BE2C (cell line): ENCODE measurements around the gene SMTNL1.
A peak's percentile ranks its signal among the peaks of the same experiment; 100 is the strongest.

ENCODE experiments used
- DNase-seq: peaks from one replicate; pipeline ENCODE4 v3.0.0-alpha.2; 2020
- H3K27me3 ChIP-seq: fragments of 250-450 bp; sonication (Bioruptor Pico); 2 replicates; pipeline ENCODE4 v1.5.1; 2020; ENCODE audit warnings: mild to moderate bottlenecking
- H3K36me3 ChIP-seq: fragments of 250-450 bp; sonication (Bioruptor Pico); 2 replicates; pipeline ENCODE4 v1.5.1; 2020; ENCODE audit warnings: mild to moderate bottlenecking
- H3K4me1 ChIP-seq: fragments of 250-450 bp; sonication (Bioruptor Pico); 2 replicates; pipeline ENCODE4 v1.5.1; 2020
- H3K4me3 ChIP-seq: 2 replicates; pipeline ENCODE4 v1.5.1; 2011; ENCODE audit warnings: low read depth, low read length
- H3K9me3 ChIP-seq: fragments of 250-450 bp; sonication (Bioruptor Pico); 2 replicates; pipeline ENCODE4 v1.5.1; 2020
- TF ChIP-seq, protein P1 (sequence below): IDR thresholded peaks from 2 replicates; pipeline ENCODE4 v1.5.1; 2012; ENCODE audit warnings: mild to moderate bottlenecking, low read depth, low read length

The SMTNL1 gene

DNA sequence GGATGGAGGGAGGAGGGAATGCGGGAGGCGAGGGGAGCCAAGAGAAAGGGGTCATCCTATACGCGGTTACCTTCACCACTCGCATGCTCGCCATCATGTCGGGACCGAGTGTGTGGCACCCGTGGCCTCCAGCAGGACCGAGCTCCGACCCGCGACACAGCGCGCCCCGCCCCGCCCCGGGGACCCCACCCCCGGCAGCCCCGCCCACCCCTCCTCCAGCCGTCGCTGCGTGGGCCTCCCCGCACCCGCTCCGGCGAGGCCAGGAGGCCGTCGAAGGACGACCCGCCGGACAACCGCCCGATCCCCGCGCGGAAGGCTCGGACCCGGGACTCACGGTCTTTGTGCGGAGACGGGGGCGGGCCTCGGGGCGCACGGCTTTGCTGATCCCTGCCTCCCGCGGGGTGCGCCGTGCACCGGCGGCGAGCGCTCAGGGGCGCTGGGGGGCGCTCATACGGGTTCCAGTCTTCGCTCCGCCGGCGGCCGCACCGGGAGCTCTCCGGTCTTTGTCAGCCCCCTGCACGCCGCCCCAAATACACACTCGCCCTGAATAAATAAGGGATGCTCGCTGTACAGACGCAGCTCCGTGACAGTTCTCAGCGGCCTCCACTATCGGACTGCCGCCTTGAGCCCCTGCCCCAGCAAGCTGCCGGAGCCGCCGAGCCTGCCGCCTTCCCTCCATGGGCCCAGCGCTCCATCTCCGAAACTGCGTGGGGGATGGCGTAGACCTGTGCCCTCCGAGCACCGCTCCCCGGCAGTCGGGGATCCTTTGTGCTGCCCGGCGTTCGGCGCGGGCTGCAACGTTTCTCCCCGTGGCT is 30.3 kb downstream of the SMTNL1 start, which contains the start of gene UBE2L6:
UBE2L6 (minus strand) TSS at position 158 of the 815 bp plus-strand sequence; CDS start at position 97, 61 bp downstream.
- Histone ChIP-seq H3K9me3 (no peaks in the 10 kb centered on the region), H3K27me3 (no peaks in the 10 kb centered on the region; the same call in 1 of the 2 replicates), H3K4me1 (no peaks in the 10 kb centered on the region), H3K36me3 (no peaks in the 10 kb centered on the region), H3K4me3 (peak within 1 kb of the TSS; percentile 54)
- DNase-seq, result peak; percentile 17
- TF ChIP-seq, protein P1, sequence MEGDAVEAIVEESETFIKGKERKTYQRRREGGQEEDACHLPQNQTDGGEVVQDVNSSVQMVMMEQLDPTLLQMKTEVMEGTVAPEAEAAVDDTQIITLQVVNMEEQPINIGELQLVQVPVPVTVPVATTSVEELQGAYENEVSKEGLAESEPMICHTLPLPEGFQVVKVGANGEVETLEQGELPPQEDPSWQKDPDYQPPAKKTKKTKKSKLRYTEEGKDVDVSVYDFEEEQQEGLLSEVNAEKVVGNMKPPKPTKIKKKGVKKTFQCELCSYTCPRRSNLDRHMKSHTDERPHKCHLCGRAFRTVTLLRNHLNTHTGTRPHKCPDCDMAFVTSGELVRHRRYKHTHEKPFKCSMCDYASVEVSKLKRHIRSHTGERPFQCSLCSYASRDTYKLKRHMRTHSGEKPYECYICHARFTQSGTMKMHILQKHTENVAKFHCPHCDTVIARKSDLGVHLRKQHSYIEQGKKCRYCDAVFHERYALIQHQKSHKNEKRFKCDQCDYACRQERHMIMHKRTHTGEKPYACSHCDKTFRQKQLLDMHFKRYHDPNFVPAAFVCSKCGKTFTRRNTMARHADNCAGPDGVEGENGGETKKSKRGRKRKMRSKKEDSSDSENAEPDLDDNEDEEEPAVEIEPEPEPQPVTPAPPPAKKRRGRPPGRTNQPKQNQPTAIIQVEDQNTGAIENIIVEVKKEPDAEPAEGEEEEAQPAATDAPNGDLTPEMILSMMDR, result no peak

DNA sequence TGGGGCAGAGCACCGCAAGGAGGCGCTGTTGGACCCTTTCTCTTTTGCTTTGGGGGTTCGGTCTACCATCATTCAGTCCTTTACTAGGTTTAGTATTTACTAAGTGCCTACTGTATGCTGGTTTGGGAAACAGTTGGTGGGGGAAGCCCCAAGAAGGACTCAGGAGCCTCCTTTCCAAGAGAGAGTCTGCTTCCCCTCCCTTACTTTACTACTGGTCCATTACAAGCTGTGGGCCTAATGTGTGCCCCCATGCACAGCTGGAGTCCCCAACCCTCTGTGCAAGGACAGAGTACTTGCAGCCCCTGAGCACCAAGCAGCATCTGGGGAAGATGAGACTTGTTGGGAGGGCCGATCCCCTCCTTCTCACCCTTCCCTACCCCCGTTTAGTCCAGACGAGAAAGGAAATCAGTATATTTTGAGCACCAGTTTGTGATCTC is 31.0 kb downstream of the SMTNL1 start:
- Histone ChIP-seq H3K27me3 (no peaks in the 10 kb centered on the region; the same call in 1 of the 2 replicates), H3K9me3 (no peaks in the 10 kb centered on the region), H3K36me3 (no peaks in the 10 kb centered on the region), H3K4me1 (no peaks in the 10 kb centered on the region), H3K4me3 (peak overlapping the region; percentile 54)
- TF ChIP-seq, protein P1, result peak; percentile 73
- peak; percentile 68 for DNase-seq

DNA sequence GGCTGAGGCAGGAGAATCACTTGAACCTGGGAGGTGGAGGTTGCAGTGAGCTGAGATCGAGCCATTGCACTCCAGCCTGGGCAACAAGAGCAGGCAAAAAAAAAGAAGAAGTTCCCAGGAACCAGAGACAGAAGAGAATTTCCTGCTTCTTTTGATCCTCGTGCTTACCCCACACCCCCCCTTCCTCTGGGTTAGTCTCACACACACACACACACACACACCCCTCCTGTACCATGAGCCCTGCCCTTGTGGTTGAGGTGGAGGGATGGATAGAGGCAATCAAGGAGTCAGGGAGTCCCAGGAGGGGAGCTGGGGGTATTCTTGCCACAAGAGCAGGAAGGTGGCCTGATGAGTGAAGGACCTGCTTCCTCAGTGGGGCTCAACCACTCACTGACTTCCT is 34.2 kb downstream of the SMTNL1 start:
- Histone ChIP-seq H3K9me3 (no peaks in the 10 kb centered on the region), H3K36me3 (no peaks in the 10 kb centered on the region), H3K4me1 (no peaks in the 10 kb centered on the region), H3K4me3 (no peak overlapping the region), H3K27me3 (no peaks in the 10 kb centered on the region; the same call in 1 of the 2 replicates)
- no peak for DNase-seq
- TF ChIP-seq, protein P1, result no peak

DNA sequence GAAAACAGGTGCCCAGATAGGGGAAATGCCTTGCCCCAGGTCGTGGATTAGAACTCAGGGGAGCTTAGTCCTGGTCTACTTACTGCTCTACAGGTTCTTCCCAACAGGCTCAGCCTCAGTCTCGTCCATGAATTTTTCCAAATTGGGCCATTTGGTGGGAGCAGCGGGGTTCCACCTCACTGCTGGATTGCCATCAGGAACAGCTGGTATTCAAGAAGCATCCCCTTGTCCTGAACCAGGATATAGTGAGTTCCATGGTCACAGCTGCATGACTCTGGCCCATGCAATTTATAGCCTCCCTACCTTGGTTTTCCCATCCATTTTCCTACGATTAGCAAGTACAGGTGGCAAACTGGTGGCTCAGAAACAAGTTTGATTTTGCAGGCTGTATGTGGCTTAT is 36.7 kb downstream of the SMTNL1 start:
- no peak for DNase-seq
- TF ChIP-seq, protein P1, result no peak
- Histone ChIP-seq H3K9me3 (no peaks in the 10 kb centered on the region), H3K27me3 (no peaks in the 10 kb centered on the region), H3K4me3 (no peak overlapping the region), H3K36me3 (no peaks in the 10 kb centered on the region), H3K4me1 (no peaks in the 10 kb centered on the region)

DNA sequence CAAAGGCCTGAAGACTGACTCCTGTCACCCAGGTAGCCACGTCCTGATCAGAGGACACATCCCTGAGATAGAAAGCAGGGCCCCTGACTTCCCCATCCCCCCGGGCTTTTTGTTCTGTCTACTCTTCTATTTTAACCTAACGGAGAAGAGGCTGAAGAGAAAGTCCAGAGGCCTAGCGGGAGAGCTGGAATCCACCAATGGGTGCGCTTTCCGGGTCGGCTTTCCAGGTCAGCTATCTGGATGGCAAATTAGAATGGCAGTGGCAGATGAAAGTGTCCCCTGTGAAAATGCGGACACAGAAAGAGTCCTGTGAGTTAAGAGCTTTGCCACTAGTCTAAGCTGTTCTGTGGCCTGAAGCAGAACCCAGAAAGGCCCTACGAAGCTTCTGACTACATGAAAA is 46.9 kb downstream of the SMTNL1 start:
- no peaks in the 10 kb centered on the region for H3K4me1 ChIP-seq
- no peaks in the 10 kb centered on the region for H3K36me3 ChIP-seq
- H3K9me3 ChIP-seq, result no peaks in the 10 kb centered on the region
- no peaks in the 10 kb centered on the region for H3K27me3 ChIP-seq
- TF ChIP-seq, protein P1, result no peak
- DNase-seq, result no peak
- H3K4me3 ChIP-seq, result no peak overlapping the region

DNA sequence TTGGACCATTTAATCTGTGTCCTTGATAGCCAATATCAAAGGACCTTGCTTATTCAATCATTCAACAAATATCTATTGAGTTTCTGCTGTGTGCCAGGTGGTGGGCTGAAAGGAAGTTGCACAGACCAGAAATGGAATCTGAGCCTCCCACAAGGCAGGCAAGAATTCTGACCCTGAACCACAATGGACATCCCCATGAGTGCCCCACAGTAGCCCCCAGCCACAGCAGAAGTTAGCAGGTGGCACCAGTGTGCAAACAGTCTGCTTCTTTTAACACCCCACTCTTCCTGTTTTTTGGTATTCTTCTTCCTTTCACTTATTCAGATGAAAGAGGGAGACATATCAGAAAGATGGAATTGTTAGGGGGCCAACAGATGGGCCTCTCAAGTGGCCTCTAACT is 47.9 kb downstream of the SMTNL1 start:
- TF ChIP-seq, protein P1, result no peak
- DNase-seq, result no peak
- no peaks in the 10 kb centered on the region for H3K27me3 ChIP-seq

More for the DNA sequence above, 47.9 kb downstream of the SMTNL1 start:
- H3K36me3 ChIP-seq, result no peaks in the 10 kb centered on the region
- no peaks in the 10 kb centered on the region for H3K4me1 ChIP-seq
- no peaks in the 10 kb centered on the region for H3K9me3 ChIP-seq
- H3K4me3 ChIP-seq, result no peak overlapping the region
